ENCODE data around the gene CDR2L.
"Not testable (repeated sequence)": the region's sequence is repeated elsewhere in the genome, so short reads cannot be mapped to it uniquely, and the experiment has no call there.

The CDR2L gene

GRCh38 chr17:74994440-74994839 is 7.0 kb downstream of the CDR2L start:
- Histone ChIP-seq H3K4me3 (ENCODE audit: low read length) (no peak overlapping the region), H3K9ac (ENCODE audit: low read length) (no peak overlapping the region), H3K9me3 (ENCODE audit: control insufficient read depth, low read length) (no peaks in the 10 kb centered on the region), H3K27me3 (ENCODE audit: control insufficient read depth, insufficient read depth, low read length) (no peaks in the 10 kb centered on the region), H3K36me3 (ENCODE audit: control insufficient read depth, insufficient read depth, low read length) (no peaks in the 10 kb centered on the region), H3K4me1 (ENCODE audit: control insufficient read depth, insufficient read depth, low read length) (peaks cover 31% of the 10 kb centered on the region)

- H3K4me3 ChIP-seq (ENCODE audit: low read length): no peak overlapping the region
- H3K27me3 ChIP-seq (ENCODE audit: control insufficient read depth, insufficient read depth, low read length): no peaks in the 10 kb centered on the region
- H3K9me3 ChIP-seq (ENCODE audit: control insufficient read depth, low read length): no peaks in the 10 kb centered on the region
- H3K9ac ChIP-seq (ENCODE audit: low read length): no peak overlapping the region
- H3K4me1 ChIP-seq (ENCODE audit: control insufficient read depth, insufficient read depth, low read length): peaks cover 20% of the 10 kb centered on the region
- no peaks in the 10 kb centered on the region for H3K36me3 ChIP-seq (ENCODE audit: control insufficient read depth, insufficient read depth, low read length)
Measured at GRCh38 chr17:74995847-74996246, 8.4 kb downstream of the CDR2L start.

- Histone ChIP-seq H3K9ac (ENCODE audit: low read length) (no peak overlapping the region), H3K4me3 (ENCODE audit: low read length) (no peak overlapping the region), H3K27me3 (ENCODE audit: control insufficient read depth, insufficient read depth, low read length) (no peaks in the 10 kb centered on the region), H3K4me1 (ENCODE audit: control insufficient read depth, insufficient read depth, low read length) (peaks cover 3% of the 10 kb centered on the region), H3K36me3 (ENCODE audit: control insufficient read depth, insufficient read depth, low read length) (no peaks in the 10 kb centered on the region), H3K9me3 (ENCODE audit: control insufficient read depth, low read length) (no peaks in the 10 kb centered on the region)
Measured at GRCh38 chr17:74998783-74999182, 11.4 kb downstream of the CDR2L start.

GRCh38 chr17:74999523-74999922 is 12.1 kb downstream of the CDR2L start:
- Histone ChIP-seq H3K4me1 (ENCODE audit: control insufficient read depth, insufficient read depth, low read length) (no peaks in the 10 kb centered on the region), H3K36me3 (ENCODE audit: control insufficient read depth, insufficient read depth, low read length) (no peaks in the 10 kb centered on the region), H3K9ac (ENCODE audit: low read length) (no peak overlapping the region), H3K9me3 (ENCODE audit: control insufficient read depth, low read length) (no peaks in the 10 kb centered on the region), H3K4me3 (ENCODE audit: low read length) (no peak overlapping the region), H3K27me3 (ENCODE audit: control insufficient read depth, insufficient read depth, low read length) (no peaks in the 10 kb centered on the region)

GRCh38 chr17:75001915-75002843 is 14.7 kb downstream of the CDR2L start:
- Histone ChIP-seq H3K9me3 (ENCODE audit: control insufficient read depth, low read length) (no peaks in the 10 kb centered on the region), H3K9ac (ENCODE audit: low read length) (no peak overlapping the region)

GRCh38 chr17:75003070-75003956 is 15.9 kb downstream of the CDR2L start:
- H3K36me3 ChIP-seq (ENCODE audit: control insufficient read depth, insufficient read depth, low read length): no peaks in the 10 kb centered on the region
- H3K9me3 ChIP-seq (ENCODE audit: control insufficient read depth, low read length): no peaks in the 10 kb centered on the region
- no peaks in the 10 kb centered on the region for H3K27me3 ChIP-seq (ENCODE audit: control insufficient read depth, insufficient read depth, low read length)
- no peaks in the 10 kb centered on the region for H3K4me1 ChIP-seq (ENCODE audit: control insufficient read depth, insufficient read depth, low read length)
- H3K9ac ChIP-seq (ENCODE audit: low read length): no peak overlapping the region
- H3K4me3 ChIP-seq (ENCODE audit: low read length): no peak overlapping the region

More at GRCh38 chr17:75001915-75002843, 14.7 kb downstream of the CDR2L start:
- H3K36me3 ChIP-seq (ENCODE audit: control insufficient read depth, insufficient read depth, low read length): no peaks in the 10 kb centered on the region
- no peak overlapping the region for H3K4me3 ChIP-seq (ENCODE audit: low read length)
- no peaks in the 10 kb centered on the region for H3K27me3 ChIP-seq (ENCODE audit: control insufficient read depth, insufficient read depth, low read length)
- no peaks in the 10 kb centered on the region for H3K4me1 ChIP-seq (ENCODE audit: control insufficient read depth, insufficient read depth, low read length)

GRCh38 chr17:75003957-75004355 is 16.5 kb downstream of the CDR2L start:
- H3K4me3 ChIP-seq (ENCODE audit: low read length): no peak overlapping the region
- H3K9me3 ChIP-seq (ENCODE audit: control insufficient read depth, low read length): no peaks in the 10 kb centered on the region
- H3K27me3 ChIP-seq (ENCODE audit: control insufficient read depth, insufficient read depth, low read length): no peaks in the 10 kb centered on the region
- H3K9ac ChIP-seq (ENCODE audit: low read length): no peak overlapping the region
- no peaks in the 10 kb centered on the region for H3K4me1 ChIP-seq (ENCODE audit: control insufficient read depth, insufficient read depth, low read length)
- no peaks in the 10 kb centered on the region for H3K36me3 ChIP-seq (ENCODE audit: control insufficient read depth, insufficient read depth, low read length)

- Histone ChIP-seq H3K4me1 (ENCODE audit: control insufficient read depth, insufficient read depth, low read length) (no peaks in the 10 kb centered on the region), H3K36me3 (ENCODE audit: control insufficient read depth, insufficient read depth, low read length) (no peaks in the 10 kb centered on the region)
Measured at GRCh38 chr17:75004371-75004770, 16.9 kb downstream of the CDR2L start.

GRCh38 chr17:75005291-75005690 is 17.9 kb downstream of the CDR2L start:
- H3K27me3 ChIP-seq (ENCODE audit: control insufficient read depth, insufficient read depth, low read length): no peaks in the 10 kb centered on the region
- no peaks in the 10 kb centered on the region for H3K36me3 ChIP-seq (ENCODE audit: control insufficient read depth, insufficient read depth, low read length)
- H3K9ac ChIP-seq (ENCODE audit: low read length): no peak overlapping the region

More at GRCh38 chr17:75004371-75004770, 16.9 kb downstream of the CDR2L start:
- H3K9ac ChIP-seq (ENCODE audit: low read length): no peak overlapping the region
- no peak overlapping the region for H3K4me3 ChIP-seq (ENCODE audit: low read length)
- H3K9me3 ChIP-seq (ENCODE audit: control insufficient read depth, low read length): no peaks in the 10 kb centered on the region
- no peaks in the 10 kb centered on the region for H3K27me3 ChIP-seq (ENCODE audit: control insufficient read depth, insufficient read depth, low read length)

GRCh38 chr17:75006084-75006483 is 18.7 kb downstream of the CDR2L start:
- not testable (repeated sequence) for H3K9me3 ChIP-seq (ENCODE audit: control insufficient read depth, low read length); H3K4me3 ChIP-seq (ENCODE audit: low read length); H3K27me3 ChIP-seq (ENCODE audit: control insufficient read depth, insufficient read depth, low read length); H3K36me3 ChIP-seq (ENCODE audit: control insufficient read depth, insufficient read depth, low read length); H3K4me1 ChIP-seq (ENCODE audit: control insufficient read depth, insufficient read depth, low read length); H3K9ac ChIP-seq (ENCODE audit: low read length)

More at GRCh38 chr17:75005291-75005690, 17.9 kb downstream of the CDR2L start:
- no peaks in the 10 kb centered on the region for H3K4me1 ChIP-seq (ENCODE audit: control insufficient read depth, insufficient read depth, low read length)
- H3K4me3 ChIP-seq (ENCODE audit: low read length): no peak overlapping the region
- H3K9me3 ChIP-seq (ENCODE audit: control insufficient read depth, low read length): no peaks in the 10 kb centered on the region

GRCh38 chr17:75006653-75007052 is 19.2 kb downstream of the CDR2L start:
- Histone ChIP-seq H3K4me1 (ENCODE audit: control insufficient read depth, insufficient read depth, low read length) (peaks cover 6% of the 10 kb centered on the region), H3K27me3 (ENCODE audit: control insufficient read depth, insufficient read depth, low read length) (no peaks in the 10 kb centered on the region), H3K4me3 (ENCODE audit: low read length) (no peak overlapping the region), H3K36me3 (ENCODE audit: control insufficient read depth, insufficient read depth, low read length) (no peaks in the 10 kb centered on the region), H3K9ac (ENCODE audit: low read length) (no peak overlapping the region), H3K9me3 (ENCODE audit: control insufficient read depth, low read length) (no peaks in the 10 kb centered on the region)

- H3K36me3 ChIP-seq (ENCODE audit: control insufficient read depth, insufficient read depth, low read length): no peaks in the 10 kb centered on the region
- peaks cover 18% of the 10 kb centered on the region for H3K4me1 ChIP-seq (ENCODE audit: control insufficient read depth, insufficient read depth, low read length)
- H3K9me3 ChIP-seq (ENCODE audit: control insufficient read depth, low read length): no peaks in the 10 kb centered on the region
- no peaks in the 10 kb centered on the region for H3K27me3 ChIP-seq (ENCODE audit: control insufficient read depth, insufficient read depth, low read length)
- H3K9ac ChIP-seq (ENCODE audit: low read length): no peak overlapping the region
- no peak overlapping the region for H3K4me3 ChIP-seq (ENCODE audit: low read length)
Measured at GRCh38 chr17:75008373-75008772, 20.9 kb downstream of the CDR2L start.

Measured in mucosa of stomach (tissue), 1 donor.